IMR-90 (cell line): Measurements from ENCODE around the gene ENDOD1. TPM values are rescaled to one million over a fixed set of nuclear protein-coding genes. Genes with fewer than 3 reads are reported as not detected.

Experiments
- ATAC-seq: fragments of 200-7000 bp; cut with Tn5 transposase; 2 replicates; pipeline ENCODE4 v1.9.1; 2020; ENCODE audit warnings: low read depth, mild to moderate bottlenecking, moderate library complexity
- BruUV-seq: library from RNA; stranded (reverse); fragments of 400-500 nt; replicated peaks from 2 replicates; lab custom pipeline; 2021; lab: Mats Ljungman, UMichigan
- CTCF ChIA-PET: fragments of 300-600 bp; formaldehyde crosslinking; extraction: SDS; loops from one replicate; lab custom pipeline; 2021; ENCODE audit warnings: antibody characterized with exemption; lab: Yijun Ruan, JAX
- POLR2A ChIA-PET: fragments of 300-600 bp; sonication (Branson Sonifier 250); formaldehyde crosslinking; loops from one replicate; lab custom pipeline; 2022; ENCODE audit warnings: antibody characterized with exemption; ENCODE audit not compliant: unreplicated experiment; lab: Charles Lee
- DNase-seq: peaks from one replicate; pipeline ENCODE4 v3.0.0; 2013
- H2AFZ ChIP-seq: replicated peaks from 2 replicates; pipeline ENCODE3; 2013; ENCODE audit warnings: low read length, mild to moderate bottlenecking; ENCODE audit not compliant: poor library complexity
- H2AK5ac ChIP-seq: 2 replicates; pipeline ENCODE4 v1.6.1; 2013; ENCODE audit warnings: low read depth, low read length, inconsistent platforms
- H2AK9ac ChIP-seq: replicated peaks from 2 replicates; pipeline ENCODE3; 2013; ENCODE audit warnings: mild to moderate bottlenecking, low read depth, low read length, moderate library complexity; ENCODE audit not compliant: poor library complexity
- H2BK120ac ChIP-seq: 2 replicates; pipeline ENCODE4 v1.6.1; 2013; ENCODE audit warnings: low read depth, low read length, inconsistent platforms
- H2BK15ac ChIP-seq: 3 replicates; pipeline ENCODE4 v1.6.1; 2013; ENCODE audit warnings: low read depth, low read length, inconsistent platforms
- H2BK20ac ChIP-seq: 2 replicates; pipeline ENCODE4 v1.6.1; 2013; ENCODE audit warnings: low read depth, mild to moderate bottlenecking, inconsistent platforms, low read length, moderate library complexity
- H2BK5ac ChIP-seq: 2 replicates; pipeline ENCODE4 v1.6.1; 2013; ENCODE audit warnings: mild to moderate bottlenecking, low read depth, low read length, inconsistent platforms; ENCODE audit not compliant: poor library complexity, severe bottlenecking
- H3K14ac ChIP-seq: replicated peaks from 2 replicates; pipeline ENCODE4 v1.6.1; 2013; ENCODE audit warnings: low read depth, low read length, inconsistent platforms
- H3K18ac ChIP-seq: 2 replicates; pipeline ENCODE4 v1.6.1; 2013; ENCODE audit warnings: low read depth, low read length, control low read depth
- H3K23ac ChIP-seq: 2 replicates; pipeline ENCODE4 v1.6.1; 2013; ENCODE audit warnings: low read depth, low read length, inconsistent platforms
- H3K27ac ChIP-seq: 2 replicates; pipeline ENCODE4 v1.5.1; 2013; ENCODE audit warnings: mild to moderate bottlenecking, control low read depth, low read length; ENCODE audit not compliant: insufficient read depth
- H3K27me3 ChIP-seq: 2 replicates; pipeline ENCODE4 v1.6.1; 2013; ENCODE audit warnings: low read length; ENCODE audit not compliant: control insufficient read depth, insufficient read depth
- H3K36me3 ChIP-seq: 2 replicates; pipeline ENCODE4 v1.6.1; 2013; ENCODE audit warnings: low read length, mixed read lengths; ENCODE audit not compliant: control insufficient read depth, insufficient read depth
- H3K4ac ChIP-seq: 2 replicates; pipeline ENCODE4 v1.6.1; 2013; ENCODE audit warnings: low read depth, low read length, inconsistent platforms
- H3K4me1 ChIP-seq: 2 replicates; pipeline ENCODE4 v1.6.1; 2013; ENCODE audit warnings: low read length, mixed read lengths; ENCODE audit not compliant: control insufficient read depth, insufficient read depth
- H3K4me2 ChIP-seq: 2 replicates; pipeline ENCODE4 v1.6.1; 2013; ENCODE audit warnings: low read depth, mild to moderate bottlenecking, control low read depth, low read length, moderate library complexity
- H3K4me3 ChIP-seq: 2 replicates; pipeline ENCODE4 v1.5.1; 2013; ENCODE audit warnings: low read depth, mild to moderate bottlenecking, control low read depth, low read length, moderate library complexity; ENCODE audit not compliant: insufficient read depth
- H3K56ac ChIP-seq: 2 replicates; pipeline ENCODE4 v1.6.1; 2013; ENCODE audit warnings: low read length, inconsistent platforms; ENCODE audit not compliant: insufficient read depth; ENCODE audit errors: extremely low read depth
- H3K79me1 ChIP-seq, 2 experiments: 2 replicates each; pipeline ENCODE4 v1.6.1; 2013; ENCODE audit warnings: low read length in 2 of 2, inconsistent platforms in 1 of 2, low read depth in 1 of 2
- H3K9ac ChIP-seq: 2 replicates; pipeline ENCODE4 v1.6.1; 2013; ENCODE audit warnings: low read depth, low read length, control low read depth
- H3K9me1 ChIP-seq: 2 replicates; pipeline ENCODE4 v1.6.1; 2013; ENCODE audit warnings: low read length, inconsistent platforms; ENCODE audit not compliant: insufficient read depth
- H3K9me3 ChIP-seq: 2 replicates; pipeline ENCODE4 v1.6.1; 2013; ENCODE audit warnings: low read length; ENCODE audit not compliant: control insufficient read depth, insufficient read depth
- H4K20me1 ChIP-seq: 2 replicates; pipeline ENCODE4 v1.6.1; 2013; ENCODE audit warnings: low read length, inconsistent platforms; ENCODE audit not compliant: insufficient read depth
- H4K5ac ChIP-seq: 2 replicates; pipeline ENCODE4 v1.6.1; 2013; ENCODE audit warnings: mild to moderate bottlenecking, low read depth, low read length, control low read depth
- H4K8ac ChIP-seq, 2 experiments: 2 replicates each; pipeline ENCODE4 v1.6.1; 2013; ENCODE audit warnings: low read depth in 2 of 2, low read length in 2 of 2, control low read depth in 1 of 2, inconsistent platforms in 1 of 2
- H4K91ac ChIP-seq: 2 replicates; pipeline ENCODE4 v1.6.1; 2013; ENCODE audit warnings: low read depth, low read length, inconsistent platforms; ENCODE audit not compliant: insufficient read depth
- BHLHE40 ChIP-seq: fragments of 150-350 bp; IDR thresholded peaks from 2 replicates; pipeline ENCODE4 v1.6.1; 2016; ENCODE audit warnings: mild to moderate bottlenecking, low read depth, low read length
- SMC3 ChIP-seq: fragments of 150-350 bp; IDR thresholded peaks from 2 replicates; pipeline ENCODE4 v1.6.1; 2016; ENCODE audit warnings: low read depth, mild to moderate bottlenecking, antibody characterized with exemption, low read length, moderate library complexity
- WGBS, 2 experiments: methylation state at CpG; one replicate each; pipeline versions ENCODE4 v1.1.5 to v1.1.7; 2013; ENCODE audit warnings: missing lambda C conversion rate in 2 of 2; ENCODE audit not compliant: insufficient read length in 1 of 2; ENCODE audit errors: extremely low coverage in 2 of 2; 5-methylcytosine and 5-hydroxymethylcytosine counted together
- dilution Hi-C: fragments of 300-500 bp; cut with HindIII; formaldehyde crosslinking; loops from one replicate; pipeline ENCODE4 v1.14.3; 2018; ENCODE audit warnings: low sequenced_read_pairs; ENCODE audit not compliant: unreplicated experiment
- in situ Hi-C: fragments of 300-500 bp; cut with MboI; formaldehyde crosslinking; loops from 3 replicates; pipeline ENCODE4 v1.14.3; 2019; ENCODE audit warnings: low sequenced_read_pairs, inconsistent platforms, mixed read lengths
- intact Hi-C: fragments of 100-400 bp; cut with micrococcal nuclease; formaldehyde crosslinking; loops from 2 replicates; pipeline ENCODE4 v1.10.0; 2022
- polyA plus RNA-seq, 3 experiments: library from polyadenylated mRNA; depleted of rRNA; stranded (reverse); fragments of >200 nt; gene quantifications; 2 replicates each; pipeline ENCODE4 v1.2.3, GENCODE V29; 2012; ENCODE audit warnings: low replicate concordance in 1 of 3
- total RNA-seq: library from RNA; depleted of rRNA; stranded (reverse); fragments of >200 nt; gene quantifications from 2 replicates; pipeline ENCODE4 v1.2.3, GENCODE V29; 2012
- TF ChIP-seq, protein P1 (sequence below): conservative IDR thresholded peaks from 2 replicates; pipeline ENCODE4 v1.5.1; 2012; ENCODE audit warnings: mild to moderate bottlenecking, low read depth, low read length, improper control_type of control experiment
- TF ChIP-seq, protein P2 (sequence below): fragments of 150-350 bp; IDR thresholded peaks from 2 replicates; pipeline ENCODE4 v1.6.1; 2017; ENCODE audit warnings: mild to moderate bottlenecking, antibody characterized with exemption, low read length, low read depth

ENDOD1 gene
- total and polyA plus RNA-seq, 2 of the 4 experiments (the other 2 are of a cell fraction) = 7.0 to 17.6 TPM

DNA sequence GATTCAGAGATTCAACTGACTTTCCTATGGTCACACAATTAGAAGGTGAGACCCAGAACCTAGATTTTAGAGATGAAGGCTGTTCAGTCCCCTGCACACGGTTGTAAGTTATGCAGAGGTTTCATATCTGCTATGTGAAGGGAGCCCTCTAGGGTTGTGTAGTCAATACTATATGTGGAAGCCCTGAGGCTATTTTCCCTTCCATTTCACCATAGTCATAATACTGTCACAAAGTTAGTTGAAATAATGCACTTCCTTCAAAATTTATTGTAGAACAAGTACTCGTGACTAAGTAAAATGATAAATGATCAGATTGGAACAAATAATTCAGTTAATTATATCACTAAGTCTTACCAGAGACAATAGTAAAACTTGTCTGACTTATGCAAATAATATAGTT lies 48.8 kb downstream of the ENDOD1 start:
- no peaks in the 10 kb centered on the region for H3K36me3 ChIP-seq
- H3K9me3 ChIP-seq = no peaks in the 10 kb centered on the region
- no TSS peak for BruUV-seq
- no peak overlapping the region for H4K91ac ChIP-seq
- intact Hi-C loops (loop anchor here (10.0 kb wide), 1 partner anchor 164 kb away; the partner anchor contains the start of genes CWC15 and KDM4D), dilution Hi-C loops (no loop called here), in situ Hi-C loops (no loop called here)
- H2BK5ac ChIP-seq = no peak overlapping the region
- ChIA-PET CTCF (no interaction called here), POLR2A (no interaction called here)
- no peak overlapping the region for H3K9ac ChIP-seq
- H2BK20ac ChIP-seq = no peak overlapping the region
- no peak overlapping the region for H2AFZ ChIP-seq
- ATAC-seq = peak; percentile 38; the same call in 1 of the 2 replicates
- no peak overlapping the region for H3K27ac ChIP-seq
- no peaks in the 10 kb centered on the region for H3K79me1 ChIP-seq
- no CpG with 5 or more reads among the region's 2 CpGs for WGBS, 2 experiments
- no peak overlapping the region for H3K4me3 ChIP-seq
- H3K27me3 ChIP-seq = no peaks in the 10 kb centered on the region; the same call in 1 of the 2 replicates
- no peak overlapping the region for H2AK5ac ChIP-seq
- H4K20me1 ChIP-seq = no peaks in the 10 kb centered on the region
- H2BK120ac ChIP-seq = no peak overlapping the region
- no peak overlapping the region for H3K23ac ChIP-seq
- H4K5ac ChIP-seq = no peak overlapping the region
- DNase-seq = no peak
- H4K8ac ChIP-seq = no peak overlapping the region
- H3K4me1 ChIP-seq = peaks cover 4% of the 10 kb centered on the region
- H3K56ac ChIP-seq = no peak overlapping the region
- H3K4ac ChIP-seq = no peak overlapping the region
- no peak overlapping the region for H3K18ac ChIP-seq
- no peak overlapping the region for H3K4me2 ChIP-seq
- peaks cover 2% of the 10 kb centered on the region; the same call in 1 of the 2 replicates for H3K9me1 ChIP-seq
- H3K14ac ChIP-seq = no peak overlapping the region
- no peak overlapping the region for H2AK9ac ChIP-seq
- TF ChIP-seq, protein P1, sequence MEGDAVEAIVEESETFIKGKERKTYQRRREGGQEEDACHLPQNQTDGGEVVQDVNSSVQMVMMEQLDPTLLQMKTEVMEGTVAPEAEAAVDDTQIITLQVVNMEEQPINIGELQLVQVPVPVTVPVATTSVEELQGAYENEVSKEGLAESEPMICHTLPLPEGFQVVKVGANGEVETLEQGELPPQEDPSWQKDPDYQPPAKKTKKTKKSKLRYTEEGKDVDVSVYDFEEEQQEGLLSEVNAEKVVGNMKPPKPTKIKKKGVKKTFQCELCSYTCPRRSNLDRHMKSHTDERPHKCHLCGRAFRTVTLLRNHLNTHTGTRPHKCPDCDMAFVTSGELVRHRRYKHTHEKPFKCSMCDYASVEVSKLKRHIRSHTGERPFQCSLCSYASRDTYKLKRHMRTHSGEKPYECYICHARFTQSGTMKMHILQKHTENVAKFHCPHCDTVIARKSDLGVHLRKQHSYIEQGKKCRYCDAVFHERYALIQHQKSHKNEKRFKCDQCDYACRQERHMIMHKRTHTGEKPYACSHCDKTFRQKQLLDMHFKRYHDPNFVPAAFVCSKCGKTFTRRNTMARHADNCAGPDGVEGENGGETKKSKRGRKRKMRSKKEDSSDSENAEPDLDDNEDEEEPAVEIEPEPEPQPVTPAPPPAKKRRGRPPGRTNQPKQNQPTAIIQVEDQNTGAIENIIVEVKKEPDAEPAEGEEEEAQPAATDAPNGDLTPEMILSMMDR = 0 out of 2 replicates have a peak, but pooled peaks have one; percentile 23
- no peak for TF ChIP-seq SMC3
- TF ChIP-seq, protein P2, sequence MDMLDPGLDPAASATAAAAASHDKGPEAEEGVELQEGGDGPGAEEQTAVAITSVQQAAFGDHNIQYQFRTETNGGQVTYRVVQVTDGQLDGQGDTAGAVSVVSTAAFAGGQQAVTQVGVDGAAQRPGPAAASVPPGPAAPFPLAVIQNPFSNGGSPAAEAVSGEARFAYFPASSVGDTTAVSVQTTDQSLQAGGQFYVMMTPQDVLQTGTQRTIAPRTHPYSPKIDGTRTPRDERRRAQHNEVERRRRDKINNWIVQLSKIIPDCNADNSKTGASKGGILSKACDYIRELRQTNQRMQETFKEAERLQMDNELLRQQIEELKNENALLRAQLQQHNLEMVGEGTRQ = no peak
- TF ChIP-seq BHLHE40 = no peak
- no peak overlapping the region for H2BK15ac ChIP-seq
